Measurements from ENCODE around the gene TMEM120B.
"Not testable (repeated sequence)": the region's sequence is repeated elsewhere in the genome, so short reads cannot be mapped to it uniquely, and the experiment has no call there.

TMEM120B gene

DNA sequence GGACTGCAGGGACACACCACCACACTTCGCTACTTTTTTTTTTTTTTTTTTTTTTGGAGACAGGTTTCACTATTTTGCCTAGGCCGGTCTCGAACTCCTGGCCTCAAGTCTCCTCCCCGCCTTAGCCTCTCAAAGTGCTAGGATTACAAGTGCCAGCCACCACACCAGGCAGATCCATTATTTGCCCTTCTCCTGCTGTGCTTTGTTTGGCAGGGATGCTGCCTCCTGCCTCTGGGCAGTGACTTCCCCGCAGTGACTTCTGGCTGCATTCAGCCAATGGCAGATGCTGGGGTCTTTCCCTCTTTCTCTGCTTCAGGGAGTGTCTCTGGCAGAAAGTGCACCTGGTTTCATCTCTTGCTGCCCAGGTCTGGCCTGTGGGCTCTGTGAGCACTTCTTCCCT is 36.4 kb upstream of the TMEM120B start:
- TF ChIP-seq, protein P1, sequence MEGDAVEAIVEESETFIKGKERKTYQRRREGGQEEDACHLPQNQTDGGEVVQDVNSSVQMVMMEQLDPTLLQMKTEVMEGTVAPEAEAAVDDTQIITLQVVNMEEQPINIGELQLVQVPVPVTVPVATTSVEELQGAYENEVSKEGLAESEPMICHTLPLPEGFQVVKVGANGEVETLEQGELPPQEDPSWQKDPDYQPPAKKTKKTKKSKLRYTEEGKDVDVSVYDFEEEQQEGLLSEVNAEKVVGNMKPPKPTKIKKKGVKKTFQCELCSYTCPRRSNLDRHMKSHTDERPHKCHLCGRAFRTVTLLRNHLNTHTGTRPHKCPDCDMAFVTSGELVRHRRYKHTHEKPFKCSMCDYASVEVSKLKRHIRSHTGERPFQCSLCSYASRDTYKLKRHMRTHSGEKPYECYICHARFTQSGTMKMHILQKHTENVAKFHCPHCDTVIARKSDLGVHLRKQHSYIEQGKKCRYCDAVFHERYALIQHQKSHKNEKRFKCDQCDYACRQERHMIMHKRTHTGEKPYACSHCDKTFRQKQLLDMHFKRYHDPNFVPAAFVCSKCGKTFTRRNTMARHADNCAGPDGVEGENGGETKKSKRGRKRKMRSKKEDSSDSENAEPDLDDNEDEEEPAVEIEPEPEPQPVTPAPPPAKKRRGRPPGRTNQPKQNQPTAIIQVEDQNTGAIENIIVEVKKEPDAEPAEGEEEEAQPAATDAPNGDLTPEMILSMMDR (IDR thresholded peaks at IDR 0.05; ENCODE audit: borderline replicate concordance, control extremely low read depth, extremely low read depth, insufficient read depth, missing control alignments) = no peak
- no peak for DNase-seq (ENCODE audit: low spot score)
- in situ Hi-C loops (cut with MboI; ENCODE audit: low sequenced_read_pairs, unreplicated experiment) = loop anchor here (10.0 kb wide), 1 partner anchor 181 kb away; no protein-coding TSS in a partner anchor

DNA sequence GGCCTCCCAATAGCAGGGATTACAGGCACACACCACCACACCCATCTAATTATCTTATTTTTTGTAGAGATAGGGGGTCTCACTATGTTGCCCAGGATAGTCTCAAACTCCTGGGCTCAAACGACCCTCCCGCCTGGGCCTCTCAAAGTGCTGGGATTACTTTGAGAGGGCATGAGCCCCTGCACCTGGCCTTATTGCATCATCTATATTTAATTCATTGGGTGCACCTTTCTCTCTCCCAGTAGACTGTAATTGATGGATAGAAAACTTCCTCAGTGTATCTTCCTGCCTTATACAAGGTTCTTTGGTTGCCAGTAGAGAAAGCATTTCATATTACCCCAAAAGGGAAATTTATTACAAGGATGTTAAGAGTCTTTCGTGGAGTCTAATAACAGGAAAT is 34.2 kb upstream of the TMEM120B start:
- in situ Hi-C loops (cut with MboI; ENCODE audit: low sequenced_read_pairs, unreplicated experiment) = loop anchor here (10.0 kb wide), 1 partner anchor 184 kb away; no protein-coding TSS in a partner anchor
- TF ChIP-seq, protein P1 (IDR thresholded peaks at IDR 0.05; ENCODE audit: borderline replicate concordance, control extremely low read depth, extremely low read depth, insufficient read depth, missing control alignments) = no peak
- DNase-seq (ENCODE audit: low spot score) = no peak

DNA sequence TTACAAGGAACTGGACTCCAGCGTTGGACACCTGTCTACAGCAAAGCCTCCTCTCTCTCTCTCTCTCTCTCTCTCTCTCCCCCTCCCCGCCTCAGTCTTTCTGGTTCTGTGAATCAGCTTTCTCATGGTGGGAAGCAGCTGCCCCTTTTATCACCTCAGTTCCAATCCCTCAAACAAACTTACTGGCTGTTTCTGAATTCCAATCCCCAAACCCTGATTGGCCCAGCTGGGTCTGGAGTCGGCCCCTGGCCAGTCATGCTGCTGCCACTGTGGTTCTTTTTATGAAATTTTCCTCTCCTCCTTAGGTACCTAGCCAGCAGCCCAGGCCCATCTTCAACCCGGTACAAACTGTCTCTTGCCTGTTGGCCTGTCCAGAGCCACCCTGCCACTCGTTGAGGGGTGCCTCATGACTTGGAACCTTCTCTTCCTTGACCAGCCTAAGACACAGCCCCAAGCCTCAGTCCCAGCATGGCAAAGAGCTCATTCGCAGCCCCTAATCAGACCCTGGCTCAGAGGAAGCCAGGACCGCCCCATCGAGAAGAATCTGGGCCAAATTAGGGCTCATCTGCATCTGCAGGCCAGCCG is 33.7 kb upstream of the TMEM120B start:
- in situ Hi-C loops (cut with MboI; ENCODE audit: low sequenced_read_pairs, unreplicated experiment) = loop anchor here (10.0 kb wide), 1 partner anchor 184 kb away; no protein-coding TSS in a partner anchor
- DNase-seq (ENCODE audit: low spot score) = no peak
- TF ChIP-seq, protein P1 (IDR thresholded peaks at IDR 0.05; ENCODE audit: borderline replicate concordance, control extremely low read depth, extremely low read depth, insufficient read depth, missing control alignments) = no peak

DNA sequence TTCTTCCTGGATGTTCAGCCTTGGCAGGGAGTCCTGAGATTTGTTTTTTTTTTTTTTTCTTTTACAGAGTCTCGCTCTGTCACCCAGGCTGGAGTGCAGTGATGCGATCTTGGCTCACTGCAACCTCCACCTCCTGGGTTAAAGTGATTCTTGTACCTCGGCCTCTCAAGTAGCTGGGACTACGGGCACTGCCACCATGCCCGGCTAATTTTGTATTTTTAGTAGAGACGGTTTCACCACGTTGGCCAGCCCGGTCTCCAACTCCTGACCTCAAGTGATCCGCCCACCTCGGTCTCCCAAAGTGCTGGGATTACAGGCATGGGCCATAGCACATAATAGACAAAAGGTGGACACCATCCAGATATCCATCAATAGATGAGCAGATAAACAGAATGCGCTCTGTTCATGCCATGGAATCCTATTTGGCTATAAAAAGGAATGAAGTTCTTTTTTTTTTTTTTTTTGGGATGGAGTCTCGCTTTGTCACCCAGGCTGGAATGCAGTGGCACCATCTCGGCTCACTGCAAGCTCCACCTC is 32.8 kb upstream of the TMEM120B start:
- in situ Hi-C loops (cut with MboI; ENCODE audit: low sequenced_read_pairs, unreplicated experiment) = loop anchor here (10.0 kb wide), 2 partner anchors 135 to 185 kb away; no protein-coding TSS in a partner anchor
- not testable (repeated sequence) for DNase-seq (ENCODE audit: low spot score)

DNA sequence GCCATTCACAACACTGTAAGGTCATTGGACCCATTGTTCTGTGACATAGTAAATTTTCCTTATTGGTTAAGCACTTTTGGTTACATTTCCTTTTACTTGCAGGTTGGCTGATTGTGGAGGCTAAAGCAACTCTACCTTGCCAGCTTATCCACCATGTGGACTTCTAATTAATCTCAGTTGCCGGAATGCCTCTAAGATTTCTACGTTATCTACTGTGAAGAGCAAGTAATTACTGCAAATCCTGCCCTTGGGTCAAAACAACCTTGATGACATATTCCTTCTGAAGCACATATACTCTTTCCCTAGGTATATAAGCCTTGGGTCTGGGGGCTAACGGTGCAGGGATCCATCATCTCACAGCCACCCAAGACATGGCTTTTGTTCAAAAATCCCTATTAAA is 23.6 kb upstream of the TMEM120B start:
- TF ChIP-seq, protein P1 (IDR thresholded peaks at IDR 0.05; ENCODE audit: borderline replicate concordance, control extremely low read depth, extremely low read depth, insufficient read depth, missing control alignments) = no peak
- in situ Hi-C loops (cut with MboI; ENCODE audit: low sequenced_read_pairs, unreplicated experiment) = loop anchor here (10.0 kb wide), 1 partner anchor 144 kb away; no protein-coding TSS in a partner anchor
- no peak for DNase-seq (ENCODE audit: low spot score)

DNA sequence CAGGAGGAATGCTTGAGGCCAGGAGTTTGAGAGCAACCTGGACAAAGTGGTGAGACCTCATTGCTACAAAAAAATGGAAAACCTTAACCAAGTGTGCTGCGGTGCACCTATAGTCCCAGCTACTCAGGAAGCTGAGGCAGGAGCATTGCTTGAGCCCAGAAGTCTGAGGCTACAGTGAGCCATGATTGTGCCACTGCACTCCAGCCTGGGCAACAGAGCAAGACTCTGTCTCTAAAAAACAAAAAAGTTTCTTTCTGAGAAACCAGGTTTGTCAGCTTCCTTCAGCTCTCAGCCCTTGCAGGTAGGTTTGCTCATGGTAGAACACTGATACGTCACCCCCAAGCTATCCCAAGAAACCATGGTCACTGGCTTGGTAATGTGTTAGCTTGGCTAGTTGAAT is 23.1 kb upstream of the TMEM120B start:
- TF ChIP-seq, protein P1 (IDR thresholded peaks at IDR 0.05; ENCODE audit: borderline replicate concordance, control extremely low read depth, extremely low read depth, insufficient read depth, missing control alignments) = no peak
- no peak for DNase-seq (ENCODE audit: low spot score)
- in situ Hi-C loops (cut with MboI; ENCODE audit: low sequenced_read_pairs, unreplicated experiment) = loop anchor here (10.0 kb wide), 1 partner anchor 145 kb away; no protein-coding TSS in a partner anchor

DNA sequence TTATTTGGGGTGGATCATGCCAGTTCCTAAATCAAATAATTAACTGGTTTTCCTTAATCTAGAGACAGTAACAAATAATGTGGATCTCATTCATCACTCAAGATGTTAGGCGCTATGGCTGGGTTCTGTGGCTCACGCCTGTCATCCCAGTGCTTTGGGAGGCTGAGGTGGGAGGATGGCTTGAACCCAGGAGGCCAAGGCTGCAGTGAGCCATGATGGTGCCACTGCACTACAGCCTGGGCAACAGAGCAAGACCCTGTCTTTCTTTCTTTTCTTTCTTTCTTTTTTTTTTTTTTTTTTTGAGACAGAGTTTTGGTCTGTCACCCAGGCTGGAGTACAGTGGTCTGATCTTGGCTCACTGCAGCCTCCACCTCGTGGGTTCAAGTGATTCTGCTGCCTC is 19.8 kb upstream of the TMEM120B start:
- in situ Hi-C loops (cut with MboI; ENCODE audit: low sequenced_read_pairs, unreplicated experiment); DNase-seq (ENCODE audit: low spot score): not testable (repeated sequence)

All from GM13976 (cell line).